ENCODE data around the gene DUSP18. TPM values are rescaled to one million over a fixed set of nuclear protein-coding genes. Genes with fewer than 3 reads are reported as not detected.

Gene DUSP18
- total and polyA plus RNA-seq, 2 donors from 2014 or later: 3.6 to 14.0 TPM

DNA sequence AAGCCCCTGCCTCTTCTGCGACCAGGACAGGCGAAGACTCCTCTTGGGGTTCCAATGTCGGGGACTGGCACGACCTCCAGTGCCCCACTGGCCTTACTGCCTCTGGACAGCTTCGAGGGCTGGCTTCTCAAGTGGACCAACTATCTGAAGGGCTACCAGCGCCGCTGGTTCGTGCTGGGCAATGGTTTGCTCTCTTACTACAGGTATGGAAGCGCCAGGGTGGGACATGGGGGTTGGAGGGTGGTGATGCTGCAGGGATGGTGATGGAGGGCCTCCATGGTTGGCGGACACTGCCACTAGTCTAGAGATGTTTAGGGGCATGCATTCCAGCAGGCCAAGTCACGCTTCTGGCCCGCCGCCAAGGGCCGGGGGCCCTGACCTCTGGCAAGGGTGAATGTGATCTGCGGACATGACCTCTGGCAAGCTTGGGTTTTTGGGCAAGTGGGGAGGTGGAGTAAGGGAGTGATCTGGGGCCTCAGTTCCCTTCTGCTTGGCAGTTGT, 27.7 kb upstream of the DUSP18 start:
- peaks cover 0 to 11% (median 0%) of the 10 kb centered on the region in 3 donors for H3K4me1 ChIP-seq (ENCODE audit: control insufficient read depth in 2 of 3, insufficient read depth in 2 of 3, low read depth in 1 of 3, low read length in 3 of 3)
- intact Hi-C loops (cut with DNase I): no loop called here
- peak overlapping the region; percentile 4 to 69 (median 43) for H3K4me3 ChIP-seq (ENCODE audit: low read length in 3 of 3)
- H3K9me3 ChIP-seq (ENCODE audit: control insufficient read depth in 2 of 3, insufficient read depth in 1 of 3, low read length in 3 of 3): no peaks in the 10 kb centered on the region
- no peaks in the 10 kb centered on the region for H3K36me3 ChIP-seq (ENCODE audit: control insufficient read depth in 2 of 3, insufficient read depth in 3 of 3, low read length in 3 of 3)
- H3K27ac ChIP-seq (ENCODE audit: low read depth in 2 of 2, low read length in 2 of 2): no peak overlapping the region
- peak overlapping the region; percentile 2 to 77 (median 4) for H3K9ac ChIP-seq (ENCODE audit: low read length in 3 of 3)
- DNase-seq (peak in 1 of 5 donors; percentile 61), FAIRE-seq (no peak)
- TF ChIP-seq, protein P1, sequence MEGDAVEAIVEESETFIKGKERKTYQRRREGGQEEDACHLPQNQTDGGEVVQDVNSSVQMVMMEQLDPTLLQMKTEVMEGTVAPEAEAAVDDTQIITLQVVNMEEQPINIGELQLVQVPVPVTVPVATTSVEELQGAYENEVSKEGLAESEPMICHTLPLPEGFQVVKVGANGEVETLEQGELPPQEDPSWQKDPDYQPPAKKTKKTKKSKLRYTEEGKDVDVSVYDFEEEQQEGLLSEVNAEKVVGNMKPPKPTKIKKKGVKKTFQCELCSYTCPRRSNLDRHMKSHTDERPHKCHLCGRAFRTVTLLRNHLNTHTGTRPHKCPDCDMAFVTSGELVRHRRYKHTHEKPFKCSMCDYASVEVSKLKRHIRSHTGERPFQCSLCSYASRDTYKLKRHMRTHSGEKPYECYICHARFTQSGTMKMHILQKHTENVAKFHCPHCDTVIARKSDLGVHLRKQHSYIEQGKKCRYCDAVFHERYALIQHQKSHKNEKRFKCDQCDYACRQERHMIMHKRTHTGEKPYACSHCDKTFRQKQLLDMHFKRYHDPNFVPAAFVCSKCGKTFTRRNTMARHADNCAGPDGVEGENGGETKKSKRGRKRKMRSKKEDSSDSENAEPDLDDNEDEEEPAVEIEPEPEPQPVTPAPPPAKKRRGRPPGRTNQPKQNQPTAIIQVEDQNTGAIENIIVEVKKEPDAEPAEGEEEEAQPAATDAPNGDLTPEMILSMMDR (IDR thresholded peaks at IDR 0.05; ENCODE audit: borderline replicate concordance, extremely low read depth, insufficient read depth): no peak
- H3K27me3 ChIP-seq (ENCODE audit: control insufficient read depth, insufficient read depth, low read length): no peaks in the 10 kb centered on the region

DNA sequence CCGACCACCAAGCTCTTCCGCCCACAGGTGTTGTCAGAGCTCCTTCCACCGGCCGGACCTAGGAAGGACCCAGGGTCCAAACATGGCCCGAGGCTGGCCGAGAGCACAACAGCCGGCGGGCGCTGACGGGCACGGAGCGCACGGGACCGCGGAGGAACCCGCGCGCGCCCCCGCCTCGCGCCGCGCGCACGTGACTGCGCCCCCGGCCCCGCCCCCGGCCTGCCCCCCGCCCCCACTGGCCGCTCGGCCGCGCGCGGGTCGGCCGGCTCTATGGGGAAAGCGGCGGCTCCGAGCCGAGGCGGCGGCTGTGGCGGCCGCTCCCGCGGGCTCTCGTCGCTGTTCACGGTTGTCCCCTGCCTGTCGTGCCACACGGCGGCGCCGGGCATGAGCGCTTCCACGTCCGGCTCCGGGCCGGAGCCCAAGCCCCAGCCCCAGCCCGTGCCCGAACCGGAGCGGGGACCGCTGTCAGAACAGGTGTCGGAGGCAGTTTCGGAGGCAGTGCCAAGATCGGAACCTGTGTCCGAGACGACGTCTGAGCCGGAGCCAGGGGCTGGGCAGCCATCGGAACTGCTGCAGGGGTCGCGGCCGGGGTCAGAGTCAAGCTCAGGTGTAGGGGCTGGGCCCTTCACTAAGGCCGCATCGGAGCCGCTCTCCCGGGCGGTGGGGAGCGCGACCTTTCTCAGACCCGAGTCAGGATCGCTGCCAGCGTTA, 27.1 kb upstream of the DUSP18 start, which contains the start of gene OSBP2:
Gene OSBP2, plus strand, starts transcription at position 235 of the 711 bp plus-strand sequence. Its CDS starts 36 bp downstream, at position 271.
- peak within 1 kb of the TSS; percentile 35 to 77 (median 55) for H3K9ac ChIP-seq (ENCODE audit: low read length in 3 of 3)
- TF ChIP-seq, protein P1 (IDR thresholded peaks at IDR 0.05; ENCODE audit: borderline replicate concordance, extremely low read depth, insufficient read depth): no peak
- intact Hi-C loops (cut with DNase I): no loop called here
- no peaks in the 10 kb centered on the region for H3K9me3 ChIP-seq (ENCODE audit: control insufficient read depth in 2 of 3, insufficient read depth in 1 of 3, low read length in 3 of 3)
- no peak for FAIRE-seq
- H3K27me3 ChIP-seq (ENCODE audit: control insufficient read depth, insufficient read depth, low read length): no peaks in the 10 kb centered on the region
- H3K4me3 ChIP-seq (ENCODE audit: low read length in 3 of 3): peak within 1 kb of the TSS; percentile 51 to 69 (median 64)
- no peaks in the 10 kb centered on the region for H3K36me3 ChIP-seq (ENCODE audit: control insufficient read depth in 2 of 3, insufficient read depth in 3 of 3, low read length in 3 of 3)
- peaks cover 0 to 11% (median 0%) of the 10 kb centered on the region in 3 donors for H3K4me1 ChIP-seq (ENCODE audit: control insufficient read depth in 2 of 3, insufficient read depth in 2 of 3, low read depth in 1 of 3, low read length in 3 of 3)
- H3K27ac ChIP-seq (ENCODE audit: low read depth in 2 of 2, low read length in 2 of 2): peak within 1 kb of the TSS; percentile 67 to 81
- peak; percentile 57 to 84 (median 74) for DNase-seq

DNA sequence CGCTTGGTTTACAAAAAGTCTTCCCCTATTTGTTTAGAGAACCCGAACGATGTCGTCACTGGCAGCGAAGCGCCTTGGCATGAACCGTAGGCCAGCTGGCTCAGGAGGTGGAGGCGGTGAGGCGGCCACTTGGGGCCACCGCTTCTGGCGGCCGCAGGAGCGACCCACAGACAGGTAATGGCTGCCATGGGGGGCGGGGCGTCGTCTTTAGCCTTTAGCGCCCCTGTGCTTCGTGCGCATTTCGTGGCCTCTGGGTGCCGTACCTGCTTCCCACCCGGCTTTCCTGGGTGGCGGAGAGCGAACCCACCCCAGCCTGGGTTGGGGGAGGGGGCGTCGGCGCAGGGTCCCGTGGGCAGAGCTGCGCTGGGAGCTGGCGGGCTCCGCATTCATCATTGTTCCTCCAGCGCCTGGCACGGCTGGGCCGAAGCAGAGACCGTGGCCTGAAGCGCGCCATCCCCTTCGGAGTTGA, 26.5 kb upstream of the DUSP18 start:
- Histone ChIP-seq H3K36me3 (ENCODE audit: control insufficient read depth in 2 of 3, insufficient read depth in 3 of 3, low read length in 3 of 3) (no peaks in the 10 kb centered on the region), H3K4me1 (ENCODE audit: control insufficient read depth in 2 of 3, insufficient read depth in 2 of 3, low read depth in 1 of 3, low read length in 3 of 3) (peaks cover 0 to 11% (median 0%) of the 10 kb centered on the region in 3 donors), H3K9ac (ENCODE audit: low read length in 3 of 3) (peak overlapping the region; percentile 35 to 61 (median 55)), H3K4me3 (ENCODE audit: low read length in 3 of 3) (peak overlapping the region; percentile 45 to 67 (median 64)), H3K27ac (ENCODE audit: low read depth in 2 of 2, low read length in 2 of 2) (peak overlapping the region; percentile 67 to 81), H3K9me3 (ENCODE audit: control insufficient read depth in 2 of 3, insufficient read depth in 1 of 3, low read length in 3 of 3) (no peaks in the 10 kb centered on the region), H3K27me3 (ENCODE audit: control insufficient read depth, insufficient read depth, low read length) (no peaks in the 10 kb centered on the region)
- FAIRE-seq (no peak), DNase-seq (peak; percentile 73 to 86 (median 83))
- TF ChIP-seq, protein P1 (IDR thresholded peaks at IDR 0.05; ENCODE audit: borderline replicate concordance, extremely low read depth, insufficient read depth): no peak
- intact Hi-C loops (cut with DNase I): no loop called here

All from kidney (tissue), 14 donors.